Keratinocyte (primary cell): ENCODE data around the gene HRC. TPM values are rescaled to one million over a fixed set of nuclear protein-coding genes. Genes with fewer than 3 reads are reported as not detected.

Experiments
- DNase-seq: peaks from one replicate; pipeline ENCODE4 v3.0.0-alpha.2; 2011; ENCODE audit warnings: low read depth, missing footprints, low spot score
- FAIRE-seq: peaks from 2 replicates; lab custom pipeline; 2011; peaks lifted over from hg19 to GRCh38; lab: Jason Lieb, UNC
- H2AFZ ChIP-seq: 2 replicates; pipeline ENCODE4 v1.6.0; 2012; ENCODE audit warnings: low read length, control low read depth, inconsistent platforms; ENCODE audit not compliant: control insufficient read depth
- H3K27ac ChIP-seq: 2 replicates; pipeline ENCODE4 v1.5.1; 2011; ENCODE audit warnings: low read length; ENCODE audit not compliant: control insufficient read depth, insufficient read depth
- H3K27me3 ChIP-seq: 3 replicates; pipeline ENCODE4 v1.6.0; 2011; ENCODE audit warnings: low read length; ENCODE audit not compliant: control insufficient read depth, insufficient read depth; ENCODE audit errors: extremely low read depth
- H3K36me3 ChIP-seq, 2 experiments: 2 replicates in 1 of 2; 3 replicates in 1 of 2; pipeline ENCODE4 v1.5.1; 2011; ENCODE audit warnings: low read length in 2 of 2, mild to moderate bottlenecking in 1 of 2; ENCODE audit not compliant: control insufficient read depth in 2 of 2, insufficient read depth in 2 of 2; ENCODE audit errors: extremely low read depth in 1 of 2
- H3K4me1 ChIP-seq: 3 replicates; pipeline ENCODE4 v1.5.1; 2011; ENCODE audit warnings: low read length; ENCODE audit not compliant: control insufficient read depth, insufficient read depth; ENCODE audit errors: extremely low read depth
- H3K4me2 ChIP-seq: 3 replicates; pipeline ENCODE4 v1.6.0; 2011; ENCODE audit warnings: low read depth, low read length; ENCODE audit not compliant: control insufficient read depth, insufficient read depth; ENCODE audit errors: extremely low read depth
- H3K4me3 ChIP-seq, 3 experiments: fragments of 200-600 bp in 1 of 3; sonication (generic) in 1 of 3; 2 replicates in 2 of 3; 3 replicates in 1 of 3; pipeline ENCODE4 v1.5.1; 2011 to 2016; ENCODE audit warnings: low read length in 3 of 3, mild to moderate bottlenecking in 3 of 3, control low read depth in 2 of 3, inconsistent platforms in 1 of 3, low read depth in 1 of 3, mixed read lengths in 1 of 3, mixed run types in 1 of 3, moderate library complexity in 1 of 3; ENCODE audit not compliant: control insufficient read depth in 2 of 3, insufficient read depth in 2 of 3; ENCODE audit errors: extremely low read depth in 1 of 3
- H3K79me2 ChIP-seq: 2 replicates; pipeline ENCODE4 v1.6.0; 2012; ENCODE audit warnings: low read length; ENCODE audit not compliant: control insufficient read depth, insufficient read depth
- H3K9ac ChIP-seq: 3 replicates; pipeline ENCODE4 v1.6.0; 2011; ENCODE audit warnings: low read length; ENCODE audit not compliant: control insufficient read depth, insufficient read depth; ENCODE audit errors: extremely low read depth
- H3K9me1 ChIP-seq: 3 replicates; pipeline ENCODE4 v1.6.0; 2011; ENCODE audit warnings: low read length; ENCODE audit not compliant: control insufficient read depth, insufficient read depth; ENCODE audit errors: extremely low read depth
- H3K9me3 ChIP-seq: 2 replicates; pipeline ENCODE4 v1.5.1; 2012; ENCODE audit warnings: low read depth, low read length; ENCODE audit not compliant: control insufficient read depth
- H4K20me1 ChIP-seq: 3 replicates; pipeline ENCODE4 v1.6.0; 2011; ENCODE audit warnings: low read length; ENCODE audit not compliant: control insufficient read depth, insufficient read depth; ENCODE audit errors: extremely low read depth
- CTCF ChIP-seq, 3 experiments: IDR thresholded peaks in 1 of 3; conservative IDR thresholded peaks in 1 of 3; optimal IDR thresholded peaks in 1 of 3; 2 replicates in 2 of 3; 3 replicates in 1 of 3; pipeline versions ENCODE3 to v1.5.1; 2011; ENCODE audit warnings: low read length in 3 of 3, mild to moderate bottlenecking in 3 of 3, moderate library complexity in 2 of 3, control low read depth in 1 of 3, inconsistent platforms in 1 of 3; ENCODE audit not compliant: insufficient read depth in 2 of 3; ENCODE audit errors: extremely low read depth in 1 of 3
- EZH2 ChIP-seq: IDR thresholded peaks from one replicate; pipeline ENCODE4 v1.6.1; 2012; ENCODE audit warnings: inconsistent platforms, mild to moderate bottlenecking, low read length, moderate library complexity
- dilution Hi-C: fragments of 300-500 bp; cut with MboI; formaldehyde crosslinking; loops from one replicate; pipeline ENCODE4 v1.7.0; 2020; ENCODE audit warnings: low sequenced_read_pairs; ENCODE audit not compliant: extremely low pct_ligation_motif_present
- polyA plus RNA-seq, 5 experiments: library from polyadenylated mRNA; depleted of rRNA in 3 of 5; stranded (reverse) in 3 of 5; stranded (forward) in 1 of 5; unstranded in 1 of 5; fragments of >200 nt; gene quantifications; 1 replicate in 1 of 5; 2 replicates in 3 of 5; 3 replicates in 1 of 5; pipeline versions ENCODE4 v1.2.1 to v1.2.3, GENCODE V29; 2011 to 2012; ENCODE audit warnings: missing spikeins in 2 of 5, low read depth in 1 of 5, low replicate concordance in 1 of 5

Gene HRC
- polyA plus RNA-seq, 1 donor (not counting 4 experiments of a cell fraction or from before 2014, with no cell fraction given): 0.08 TPM

- no peak for FAIRE-seq
These were observed 45.2 kb upstream of the HRC start for GRCh38 chr19:49200238-49200862.

GRCh38 chr19:49196527-49197240 lies 41.5 kb upstream of the HRC start:
- Histone ChIP-seq H3K9ac (no peak overlapping the region), H3K9me3 (no peaks in the 10 kb centered on the region), H3K4me1 (peaks cover 6% of the 10 kb centered on the region), H3K4me2 (no peak overlapping the region), H3K4me3 (no peak overlapping the region), H3K9me1 (no peaks in the 10 kb centered on the region), H3K36me3 (peaks cover 16 to 22% of the 10 kb centered on the region in 2 experiments), H3K27ac (no peak overlapping the region), H4K20me1 (no peaks in the 10 kb centered on the region), H3K27me3 (no peaks in the 10 kb centered on the region), H2AFZ (no peak overlapping the region), H3K79me2 (no peaks in the 10 kb centered on the region)
- dilution Hi-C loops: no loop called here
- TF ChIP-seq EZH2 (no peak), CTCF (optimal IDR thresholded peaks at IDR 0.05 in 1 of 3, IDR thresholded peaks at IDR 0.05 in 1 of 3, conservative IDR thresholded peaks at IDR 0.05 in 1 of 3; ENCODE audit: extremely low read depth in 1 of 3, insufficient read depth in 2 of 3, low read length in 3 of 3) (no peak)
- no peak for FAIRE-seq
- DNase-seq: no peak

More at GRCh38 chr19:49200238-49200862, 45.2 kb upstream of the HRC start:
- Histone ChIP-seq H3K9me1 (peaks cover 3% of the 10 kb centered on the region), H2AFZ (no peak overlapping the region), H3K27me3 (no peaks in the 10 kb centered on the region), H3K9ac (no peak overlapping the region), H3K36me3 (peaks cover 18 to 37% of the 10 kb centered on the region in 2 experiments), H3K27ac (no peak overlapping the region), H3K4me2 (no peak overlapping the region), H3K4me1 (peaks cover 19% of the 10 kb centered on the region), H3K79me2 (no peaks in the 10 kb centered on the region), H3K9me3 (no peaks in the 10 kb centered on the region), H3K4me3 (no peak overlapping the region), H4K20me1 (no peaks in the 10 kb centered on the region)
- TF ChIP-seq CTCF (optimal IDR thresholded peaks at IDR 0.05 in 1 of 3, IDR thresholded peaks at IDR 0.05 in 1 of 3, conservative IDR thresholded peaks at IDR 0.05 in 1 of 3; ENCODE audit: extremely low read depth in 1 of 3, insufficient read depth in 2 of 3, low read length in 3 of 3) (no peak), EZH2 (no peak)
- DNase-seq: no peak
- dilution Hi-C loops: no loop called here
